ENCODE measurements around the gene FOXF1.

Gene FOXF1

DNA sequence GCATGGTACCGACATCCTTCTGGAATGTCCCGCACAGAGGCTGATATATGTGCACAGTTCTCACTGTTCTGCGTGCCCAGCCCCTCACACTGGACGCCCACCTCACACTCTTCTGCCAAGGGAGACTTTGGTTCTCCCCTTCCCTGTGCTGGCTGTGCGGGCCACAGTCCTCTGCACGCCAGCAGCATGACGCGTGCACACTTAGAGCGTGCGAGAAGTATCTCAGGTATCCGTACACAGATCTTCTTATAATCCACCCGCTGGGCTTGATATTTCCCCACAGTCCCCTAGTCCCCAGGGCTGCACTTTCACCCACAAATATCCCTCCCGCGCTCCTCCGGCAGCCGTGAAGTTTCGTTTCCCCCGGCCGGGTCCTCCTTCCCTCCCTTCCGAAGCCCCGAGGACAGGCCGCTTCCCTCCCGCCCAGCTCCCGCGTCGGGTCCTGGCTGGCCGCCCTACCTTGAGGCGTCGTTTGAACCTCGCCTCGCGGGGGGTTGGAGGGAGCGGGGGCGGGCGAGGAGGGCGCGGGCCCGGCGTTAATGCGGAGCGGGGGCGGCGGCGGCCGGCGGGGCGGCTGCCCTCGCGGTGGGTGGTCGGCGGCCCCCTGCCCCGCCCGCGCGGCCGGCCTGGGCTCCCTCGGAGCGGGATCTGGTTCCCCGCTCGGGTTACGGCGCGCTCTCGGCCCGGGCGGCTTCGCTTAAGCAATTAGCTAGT lies 5.0 kb upstream of the FOXF1 start:
- DNase-seq (ENCODE audit: low read depth) = no peak

DNA sequence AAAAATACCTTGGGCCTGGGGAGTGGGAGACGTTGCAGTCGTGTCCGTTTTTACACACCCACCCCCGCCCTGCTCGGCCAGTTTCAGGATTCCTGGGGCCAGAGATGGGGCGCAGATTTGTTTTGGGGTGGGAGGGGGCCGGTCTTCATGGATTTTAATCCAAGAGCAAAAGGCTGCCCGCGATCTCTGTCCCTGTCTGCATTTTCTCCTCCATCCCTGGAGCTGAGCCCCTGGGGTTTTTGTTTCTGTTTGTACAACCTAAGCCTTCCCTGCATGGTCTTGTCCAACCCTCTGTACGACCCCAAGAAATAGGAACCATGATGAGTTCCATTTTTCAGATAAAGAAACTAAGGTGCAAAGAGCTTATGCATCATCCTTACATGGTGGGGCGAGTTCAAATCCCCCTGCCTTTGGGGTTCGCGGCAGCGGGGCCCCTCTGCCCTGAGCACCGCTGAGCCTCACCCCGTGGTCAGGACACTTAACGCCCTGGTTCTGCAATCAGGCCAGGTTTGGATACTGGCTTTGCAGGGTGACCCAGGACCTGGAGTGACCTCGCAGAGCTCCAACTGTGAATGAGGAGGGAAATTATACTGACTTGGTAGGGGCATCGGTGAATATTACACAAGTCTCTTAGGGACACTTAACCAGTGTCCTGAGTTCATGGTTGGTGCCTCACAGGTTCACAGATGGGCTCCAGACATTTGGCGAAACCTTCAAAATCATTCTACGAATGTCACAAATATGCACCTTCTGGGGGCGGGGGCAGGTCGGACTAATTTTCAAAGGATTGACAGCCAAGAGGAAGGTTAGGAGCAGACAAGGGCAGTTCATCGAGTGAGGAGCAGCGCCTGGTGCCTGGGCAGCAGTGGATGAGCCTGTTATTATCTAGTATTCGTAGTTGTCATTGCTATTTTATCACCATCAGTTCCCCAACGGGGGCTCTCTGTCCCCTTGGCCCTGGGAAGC lies 4.1 kb upstream of the FOXF1 start:
- no peak for DNase-seq (ENCODE audit: low read depth)

DNA sequence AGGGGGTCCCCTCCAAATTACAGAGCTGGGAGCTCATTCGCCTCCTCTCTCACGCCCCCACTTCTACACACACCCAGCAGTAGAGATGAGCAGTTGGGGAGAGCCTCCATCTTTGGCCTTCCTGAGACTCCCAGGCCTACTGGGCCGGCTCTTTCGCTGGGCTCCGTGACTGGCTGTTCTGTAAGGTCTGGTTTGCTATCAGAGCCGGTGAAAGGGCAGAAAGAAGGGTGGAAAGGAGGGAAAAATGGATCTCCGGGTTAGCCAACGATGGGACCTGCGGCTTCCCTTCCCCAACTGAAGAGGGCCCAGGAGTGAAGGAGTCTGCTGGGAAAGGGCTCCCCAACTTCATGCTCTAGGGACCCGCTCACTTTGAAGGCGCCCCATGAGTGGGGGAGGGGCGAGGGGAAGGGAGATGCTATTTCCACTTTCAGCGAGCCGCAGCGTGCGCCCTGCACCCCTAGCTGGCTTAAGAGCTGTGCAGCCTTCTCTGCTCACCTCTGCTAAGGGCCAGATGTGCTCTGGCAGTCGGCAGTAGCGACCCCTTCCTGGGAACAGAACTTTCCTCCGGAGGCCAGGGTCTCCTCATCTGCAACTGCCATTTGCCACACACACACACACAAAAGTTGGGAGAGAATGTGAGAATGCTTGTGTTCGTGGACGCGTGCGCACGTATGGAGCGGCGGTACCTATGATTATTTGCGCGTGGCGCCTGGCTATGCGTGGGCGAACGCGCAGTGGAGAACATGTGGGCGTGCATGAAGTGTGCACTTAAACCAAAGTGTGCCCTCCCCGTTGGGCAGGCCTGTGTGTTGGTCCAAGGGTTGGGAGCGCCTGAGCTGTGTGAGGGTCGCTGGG lies 2.9 kb upstream of the FOXF1 start:
- no peak for DNase-seq (ENCODE audit: low read depth)

DNA sequence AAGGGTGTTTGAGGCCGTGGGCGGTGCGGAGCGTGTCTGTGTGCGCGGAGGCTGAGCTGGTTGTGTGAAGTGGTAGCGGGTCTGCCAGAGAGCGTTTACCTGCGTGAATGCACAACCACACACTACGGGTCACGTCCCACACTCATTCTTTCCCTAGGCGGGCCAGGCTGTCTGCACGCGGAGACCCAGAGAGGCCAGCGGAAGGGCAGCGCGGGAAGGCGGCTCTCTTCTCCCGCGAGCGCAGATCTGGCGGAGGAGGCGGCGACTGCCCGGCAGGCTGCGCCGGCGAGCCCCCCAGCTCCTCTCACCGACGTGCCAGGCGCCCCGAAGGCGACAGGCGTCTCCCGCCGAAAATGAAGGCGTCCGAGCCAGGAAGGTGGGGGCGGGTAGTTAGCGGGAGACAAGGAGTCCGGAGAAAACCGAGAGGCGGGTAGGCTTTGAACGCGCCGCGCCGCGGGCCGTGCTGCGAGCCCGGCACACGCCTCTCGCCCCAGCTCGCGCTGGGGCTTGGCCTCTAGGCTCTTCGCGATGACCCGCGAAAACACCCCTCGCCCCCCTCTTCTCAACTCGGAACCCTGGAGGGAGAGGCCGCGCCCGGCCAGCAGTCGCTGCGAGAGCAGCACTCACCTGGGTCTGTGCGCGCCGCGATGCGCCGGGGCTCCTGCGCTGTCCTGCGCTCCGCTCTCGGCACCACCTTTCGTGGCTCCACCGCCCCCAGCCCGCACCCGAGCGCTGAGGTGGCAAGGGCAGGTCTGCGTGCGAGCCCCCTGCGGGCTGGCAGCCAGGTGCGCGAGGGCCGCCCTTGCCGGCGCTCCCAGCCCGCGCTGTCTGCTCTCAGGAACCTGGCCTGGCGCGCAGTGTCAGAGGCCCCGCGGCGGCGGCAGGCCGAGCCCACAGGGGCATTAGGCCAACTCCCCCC lies 2.0 kb upstream of the FOXF1 start:
- no peak for DNase-seq (ENCODE audit: low read depth)

DNA sequence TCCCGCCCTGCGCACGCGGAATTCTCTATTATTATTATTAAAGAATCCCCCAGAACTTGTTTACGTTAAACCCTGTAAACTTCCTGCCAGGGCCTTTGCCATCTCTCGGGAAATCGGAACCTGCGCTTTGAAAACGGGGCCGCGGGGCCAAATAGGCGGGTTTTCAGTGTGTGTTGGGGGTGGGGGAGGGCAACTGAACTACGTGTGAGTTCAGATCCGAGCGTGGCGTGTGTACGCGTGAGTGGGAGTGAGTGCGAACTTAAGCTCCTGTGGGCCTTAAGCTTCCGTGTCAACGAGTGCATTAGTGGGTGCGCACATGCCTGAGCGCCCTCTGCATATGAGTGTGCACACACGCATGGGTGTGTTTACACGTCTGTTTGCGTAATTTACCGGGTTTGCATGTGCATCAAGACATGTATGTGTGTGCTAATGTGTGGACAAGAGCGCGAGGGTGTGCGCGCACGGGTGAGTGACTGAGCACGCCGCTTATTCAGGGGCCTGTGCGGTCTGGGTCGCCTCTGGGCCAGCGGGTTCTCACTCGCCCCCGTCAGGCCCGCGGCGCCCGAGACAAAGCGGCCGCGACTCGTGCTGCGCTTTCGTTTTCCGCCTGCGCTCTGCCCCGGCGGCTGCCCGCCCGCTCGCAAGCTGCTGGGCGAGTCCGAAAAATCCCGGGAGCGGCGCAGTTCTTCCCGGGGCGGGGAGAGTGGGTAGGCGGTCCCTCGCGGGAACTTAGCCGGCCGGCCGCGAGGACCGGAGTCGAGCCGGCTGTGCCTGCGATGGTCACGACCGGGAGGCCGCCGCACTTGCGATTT lies 1.2 kb upstream of the FOXF1 start:
- DNase-seq (ENCODE audit: low read depth) = no peak

DNA sequence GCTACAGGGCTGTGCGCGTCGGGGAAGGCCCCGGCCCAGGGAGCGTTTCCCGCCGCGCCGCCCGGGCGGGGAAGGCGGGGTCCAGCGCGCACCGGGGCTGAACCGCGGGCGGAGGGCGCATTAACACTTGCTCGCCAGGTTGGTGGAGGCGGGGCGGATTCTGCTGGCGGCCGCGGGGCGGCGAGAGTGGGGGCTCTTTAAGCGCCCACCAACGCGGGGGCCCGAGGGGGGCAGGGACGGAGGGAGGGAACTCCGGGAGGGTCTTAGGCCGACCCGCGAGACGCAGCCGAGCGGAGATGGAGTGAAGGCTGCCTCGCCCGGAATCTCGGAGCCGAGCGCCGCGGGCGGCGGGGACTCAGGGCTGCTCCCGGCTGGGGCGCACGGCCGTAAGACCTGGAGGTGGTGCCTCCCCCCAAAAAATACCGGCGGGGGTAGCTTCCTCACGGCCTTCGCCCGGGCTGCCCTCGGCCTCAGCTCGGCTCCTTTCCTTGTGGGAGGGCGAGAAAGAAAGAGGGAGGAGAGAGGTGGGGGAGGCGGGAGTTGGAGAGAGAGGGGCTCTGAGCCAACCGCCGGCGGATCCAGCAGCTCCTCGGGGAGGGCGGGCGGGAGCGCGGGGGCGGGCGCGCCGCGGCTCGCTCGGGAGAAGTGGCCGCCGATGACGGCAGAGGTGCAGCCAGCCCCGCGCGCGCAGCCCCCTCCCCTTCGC lies 415 bp upstream of the FOXF1 start:
- DNase-seq (ENCODE audit: low read depth) = no peak

DNA sequence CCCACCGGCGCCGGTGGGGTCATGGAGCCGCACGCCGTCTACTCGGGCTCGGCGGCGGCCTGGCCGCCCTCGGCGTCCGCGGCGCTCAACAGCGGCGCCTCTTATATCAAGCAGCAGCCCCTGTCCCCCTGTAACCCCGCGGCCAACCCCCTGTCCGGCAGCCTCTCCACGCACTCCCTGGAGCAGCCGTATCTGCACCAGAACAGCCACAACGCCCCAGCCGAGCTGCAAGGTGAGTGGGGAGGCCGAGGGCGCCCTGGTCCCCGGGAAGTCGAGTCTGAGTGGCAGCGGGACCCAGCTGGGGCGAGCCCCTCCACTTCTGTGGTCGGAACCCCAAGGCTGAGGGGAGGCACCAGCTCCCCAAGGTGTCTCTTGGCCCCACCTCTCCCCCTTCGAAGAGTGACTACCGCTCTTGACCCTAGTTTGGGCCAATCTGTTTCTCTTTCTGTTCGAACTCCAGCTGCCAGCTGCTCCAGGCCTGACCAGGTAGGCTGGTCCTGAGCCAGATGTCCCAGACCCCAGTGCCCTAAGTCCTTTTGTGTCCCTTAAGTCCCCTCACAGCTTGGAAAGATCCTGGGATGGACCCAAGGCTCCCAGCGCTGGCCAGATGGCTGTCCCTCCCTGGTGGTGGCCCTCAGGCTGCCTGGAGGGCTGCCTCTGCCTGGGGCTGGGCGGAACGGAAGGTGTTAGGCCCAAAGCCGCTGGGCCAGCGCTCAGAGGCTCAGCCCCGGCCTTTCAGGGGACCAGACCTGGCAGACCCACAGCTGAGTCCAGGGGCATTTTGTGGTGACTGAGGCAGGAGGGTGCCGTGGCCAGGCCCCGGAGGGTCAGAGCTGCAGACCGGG lies 1.2 kb downstream of the FOXF1 start:
- DNase-seq (ENCODE audit: low read depth) = no peak

DNA sequence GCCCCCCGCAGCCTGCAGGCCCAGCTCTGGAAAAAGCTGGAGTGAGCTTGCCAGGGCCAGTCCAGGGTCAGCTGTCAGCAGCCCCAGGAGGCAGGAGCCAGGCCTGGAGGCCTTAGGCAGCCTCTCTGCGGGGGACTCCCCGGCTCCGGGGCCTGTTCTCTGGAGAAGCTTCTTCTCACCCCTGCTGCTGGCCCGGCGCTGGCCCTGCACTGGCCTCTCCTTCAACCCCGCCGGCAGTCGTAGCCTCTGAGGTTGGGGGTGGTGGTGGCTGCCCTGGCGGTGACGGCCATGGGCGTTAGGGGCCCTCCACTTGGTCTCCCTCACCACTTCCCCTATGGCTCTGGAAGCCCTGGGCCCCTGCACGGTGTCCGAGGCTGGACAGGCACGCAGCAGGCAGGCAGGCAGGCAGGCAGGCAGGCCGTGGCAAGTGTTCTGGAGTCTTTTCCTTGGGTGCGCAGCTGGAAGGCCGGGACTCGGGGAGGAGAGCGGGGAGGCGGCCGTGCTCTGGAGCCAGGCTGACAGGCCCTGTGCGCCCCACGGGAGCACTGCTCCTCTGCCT lies 2.1 kb downstream of the FOXF1 start:
- no peak for DNase-seq (ENCODE audit: low read depth)

DNA sequence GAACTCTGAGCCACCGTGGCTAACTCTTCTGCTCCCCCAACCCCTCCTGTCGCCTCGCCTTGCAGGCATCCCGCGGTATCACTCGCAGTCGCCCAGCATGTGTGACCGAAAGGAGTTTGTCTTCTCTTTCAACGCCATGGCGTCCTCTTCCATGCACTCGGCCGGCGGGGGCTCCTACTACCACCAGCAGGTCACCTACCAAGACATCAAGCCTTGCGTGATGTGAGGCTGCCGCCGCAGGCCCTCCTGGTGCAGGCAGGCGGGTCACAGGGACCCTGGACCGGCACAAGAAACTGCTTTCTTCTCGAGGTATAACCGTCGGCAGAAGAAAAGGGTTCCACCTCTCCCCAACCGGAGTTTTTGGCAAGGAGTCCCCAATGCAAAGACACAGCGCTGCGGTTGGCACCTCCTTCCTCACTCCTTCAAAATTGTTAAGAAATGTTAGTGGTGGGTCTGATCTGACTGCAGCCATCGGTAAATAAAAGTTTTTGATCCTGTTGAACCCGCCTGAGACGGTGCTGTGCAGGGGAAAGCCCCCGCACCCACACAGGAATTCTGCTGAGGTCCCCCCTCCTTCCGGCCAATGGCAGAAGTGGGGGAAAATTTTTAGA lies 2.6 kb downstream of the FOXF1 start:
- no peak for DNase-seq (ENCODE audit: low read depth)

DNA sequence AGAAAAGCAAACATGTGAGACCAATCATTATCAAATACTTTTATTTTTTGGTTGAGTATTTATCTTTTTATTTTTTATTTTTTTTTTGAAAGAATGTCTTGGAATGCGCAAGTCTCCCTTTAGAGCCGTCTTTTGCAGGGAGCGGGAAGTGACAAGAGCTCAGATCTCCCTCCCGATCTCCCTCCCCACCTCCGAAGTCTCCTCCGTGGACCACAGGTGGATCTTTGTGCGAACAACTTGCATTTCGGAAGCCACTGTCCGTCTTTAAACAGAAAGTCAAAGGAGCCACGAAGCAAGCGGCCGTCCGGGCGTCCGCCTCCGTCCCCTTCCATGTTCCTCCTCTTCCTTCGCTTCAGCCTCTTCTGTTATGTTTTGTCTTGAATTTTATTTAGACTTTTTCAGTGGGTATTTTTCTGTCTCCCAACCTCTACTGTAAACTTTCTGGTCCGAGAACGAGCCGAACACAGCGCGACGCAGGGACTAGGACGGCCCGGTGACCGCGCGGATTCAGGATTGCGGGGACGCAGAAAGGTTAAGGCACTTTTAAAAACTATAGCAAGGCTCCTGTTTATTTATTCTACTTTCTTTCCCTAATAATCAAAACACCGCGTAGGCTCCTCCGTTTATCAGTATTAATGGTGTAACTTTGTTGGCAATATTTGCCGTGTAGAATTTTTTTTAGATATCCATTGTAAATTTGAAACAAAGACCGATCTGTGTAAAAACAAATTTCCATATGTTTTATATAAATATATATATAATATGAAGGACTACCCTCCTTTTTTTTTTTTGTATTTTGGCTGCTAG lies 3.3 kb downstream of the FOXF1 start:
- DNase-seq (ENCODE audit: low read depth) = no peak

DNA sequence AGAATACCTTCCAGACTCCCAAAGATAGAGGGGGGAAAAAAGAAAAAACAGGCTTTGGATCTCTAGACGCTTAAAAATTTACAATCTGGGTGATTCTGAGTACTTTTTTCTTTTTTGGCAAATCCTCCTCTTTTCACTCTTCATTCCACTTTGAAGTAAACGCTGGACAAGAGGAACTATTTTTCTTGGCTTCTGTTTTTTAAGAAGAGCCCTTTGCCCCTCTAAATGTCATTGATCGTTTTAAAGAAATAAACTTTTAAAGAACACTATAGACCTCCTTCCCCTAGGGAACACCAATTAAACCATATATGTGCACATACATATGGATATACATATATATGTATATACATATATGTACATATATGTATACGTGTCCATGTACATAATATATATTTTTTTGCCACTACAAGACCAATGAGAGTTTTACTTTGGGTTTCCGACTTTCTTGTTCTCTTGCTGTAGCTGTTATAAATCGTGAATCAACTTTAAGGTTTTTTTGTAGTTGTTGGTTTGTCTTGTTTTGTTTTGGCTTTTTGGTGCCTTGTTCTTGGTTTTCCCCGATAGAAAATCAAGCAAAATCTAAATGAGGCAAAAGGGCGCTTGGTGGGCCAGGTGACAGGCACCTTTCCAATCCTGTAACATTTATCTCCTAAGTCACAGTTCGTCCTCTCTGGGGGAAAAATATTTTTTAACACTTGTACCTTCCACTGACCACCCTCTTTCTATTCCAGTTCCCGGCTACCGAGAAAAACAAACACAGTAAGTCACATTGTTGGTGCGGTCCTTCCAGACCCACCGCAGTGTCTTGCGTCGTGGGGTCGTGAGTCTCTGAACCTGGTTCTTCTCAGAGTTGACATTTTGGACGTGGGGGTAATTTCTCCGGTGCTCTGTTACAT lies 4.4 kb downstream of the FOXF1 start:
- DNase-seq (ENCODE audit: low read depth) = no peak

DNA sequence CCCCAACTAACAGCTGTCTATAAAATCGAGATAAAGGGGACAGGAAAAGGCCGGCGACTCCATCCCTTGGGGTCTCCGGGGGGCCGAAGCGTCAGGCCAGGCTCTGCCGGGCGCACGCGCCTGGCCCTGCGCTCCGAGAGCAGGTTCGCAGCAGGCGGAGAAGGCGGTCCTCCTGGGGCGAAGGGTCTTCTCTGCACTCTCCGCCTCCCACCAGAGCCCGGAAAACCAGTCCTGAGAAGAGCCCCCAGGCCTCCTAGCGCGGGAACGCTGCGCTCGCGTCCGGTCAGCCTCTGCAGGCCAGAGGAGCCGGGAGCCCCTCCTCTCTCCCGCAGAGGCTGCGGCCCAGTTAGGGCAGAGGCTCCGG lies 5.1 kb downstream of the FOXF1 start:
- no peak for DNase-seq (ENCODE audit: low read depth)

DNA sequence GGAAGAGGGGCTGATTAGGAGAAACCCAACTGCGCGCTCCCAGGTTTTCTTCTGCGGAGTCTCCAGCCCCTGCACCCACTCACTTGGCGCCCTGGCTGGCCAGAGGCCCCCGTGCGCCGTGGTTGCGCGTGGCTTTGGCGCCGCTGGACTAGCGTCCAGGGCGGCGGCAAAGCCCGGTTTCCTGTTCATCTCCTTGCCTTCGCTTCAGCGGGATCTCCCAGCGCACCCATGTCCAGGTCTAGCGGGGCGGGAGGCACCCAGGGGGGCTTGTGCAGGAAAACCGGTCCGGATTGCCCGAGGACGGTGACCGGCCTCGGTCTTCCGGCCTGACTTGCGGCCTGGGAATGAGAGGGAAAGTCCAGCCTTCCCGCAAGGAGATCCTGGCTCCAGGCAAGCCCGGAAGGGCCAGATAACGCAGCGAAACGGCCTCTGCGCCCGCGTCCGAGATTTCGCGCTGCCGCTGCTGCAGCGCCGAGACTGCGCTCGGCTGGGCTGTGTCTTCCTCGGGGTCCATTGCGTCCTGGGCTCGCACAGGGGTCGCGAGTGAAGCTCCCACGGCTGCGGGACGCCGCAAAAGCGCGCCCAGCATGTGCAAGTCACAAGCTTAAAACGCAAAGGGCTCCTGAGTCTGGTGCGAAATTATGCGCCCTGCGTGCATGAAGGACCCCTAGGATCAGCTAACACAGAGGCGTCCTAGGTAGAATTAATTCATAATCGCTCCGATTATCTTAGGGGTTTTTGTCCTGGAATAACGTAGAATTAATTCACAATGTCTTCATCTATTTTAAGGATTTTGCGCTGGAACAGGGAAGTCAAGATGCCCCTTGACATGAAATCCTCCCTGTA lies 5.7 kb downstream of the FOXF1 start:
- DNase-seq (ENCODE audit: low read depth) = no peak

DNA sequence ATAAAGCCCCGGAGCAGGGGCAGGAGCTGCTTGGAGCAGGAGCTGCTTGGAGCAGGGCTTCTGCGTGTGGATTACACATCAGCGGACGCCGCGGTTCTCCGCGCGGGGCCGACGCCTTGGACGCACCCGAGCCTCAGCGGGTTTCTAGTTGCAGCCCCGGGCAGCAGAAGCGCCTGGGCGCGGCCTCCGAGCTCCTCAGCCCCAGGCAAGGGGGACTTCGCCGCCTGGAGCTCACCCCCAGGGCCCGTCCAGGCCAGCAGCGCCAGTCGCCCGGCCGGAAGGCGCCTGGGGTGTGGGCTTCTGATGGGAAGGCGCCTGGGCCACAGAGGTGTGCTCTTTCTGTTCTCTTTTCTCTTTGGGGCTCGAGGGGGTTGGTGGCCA lies 6.3 kb downstream of the FOXF1 start:
- DNase-seq (ENCODE audit: low read depth) = no peak

DNA sequence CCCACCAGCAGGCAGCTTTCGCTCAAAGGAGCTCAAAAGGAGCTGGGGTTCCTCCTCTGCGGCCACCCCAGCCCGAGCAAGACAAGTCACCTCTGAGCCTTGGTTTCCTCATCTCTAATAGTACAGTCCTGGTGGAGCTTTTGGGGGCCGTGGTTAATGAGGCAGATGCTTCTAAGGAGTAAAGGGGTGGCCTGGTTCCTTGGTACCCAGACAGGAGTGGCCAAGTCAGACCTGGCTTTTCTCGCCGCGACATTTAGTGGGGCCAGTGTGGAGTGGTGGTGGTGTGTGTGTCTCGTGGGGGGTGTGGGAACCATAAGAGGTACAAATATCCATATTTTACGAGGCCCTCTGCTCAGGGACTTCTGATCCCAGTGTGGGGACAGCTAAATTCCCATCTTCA lies 6.7 kb downstream of the FOXF1 start:
- no peak for DNase-seq (ENCODE audit: low read depth)

Measured in stimulated activated CD8-positive, alpha-beta memory T cell treated with anti-CD3 and anti-CD28 coated beads, Interleukin-12 subunit alpha, Interleukin-12 subunit beta, amount 100 ng/mL, for 1 hour (primary cell).